GM12874 (cell line): ENCODE data around the gene PIGU.
A peak's percentile ranks its signal among the peaks of the same experiment; 100 is the strongest.

Experiments
- CTCF ChIP-seq: IDR thresholded peaks from 2 replicates; pipeline ENCODE4 v1.5.1; 2011; ENCODE audit warnings: low read depth, mild to moderate bottlenecking, control low read depth, low read length, moderate library complexity; ENCODE audit not compliant: insufficient read depth

Gene PIGU

GRCh38 chr20:34709044-34709830 is 32.3 kb upstream of the PIGU start:
- no peak for TF ChIP-seq CTCF

GRCh38 chr20:34708621-34709043 is 31.7 kb upstream of the PIGU start:
- peak; percentile 66 for TF ChIP-seq CTCF

- TF ChIP-seq CTCF = no peak
These were observed 30.3 kb upstream of the PIGU start for GRCh38 chr20:34706912-34707784.

- no peak for TF ChIP-seq CTCF
These were observed 29.5 kb upstream of the PIGU start for GRCh38 chr20:34706302-34706875.

- no peak for TF ChIP-seq CTCF
These were observed 28.8 kb upstream of the PIGU start for GRCh38 chr20:34705397-34706301.

GRCh38 chr20:34705008-34705396 is 28.1 kb upstream of the PIGU start:
- TF ChIP-seq CTCF = no peak
